ENCODE data around the gene TMEM17.

Gene TMEM17

DNA sequence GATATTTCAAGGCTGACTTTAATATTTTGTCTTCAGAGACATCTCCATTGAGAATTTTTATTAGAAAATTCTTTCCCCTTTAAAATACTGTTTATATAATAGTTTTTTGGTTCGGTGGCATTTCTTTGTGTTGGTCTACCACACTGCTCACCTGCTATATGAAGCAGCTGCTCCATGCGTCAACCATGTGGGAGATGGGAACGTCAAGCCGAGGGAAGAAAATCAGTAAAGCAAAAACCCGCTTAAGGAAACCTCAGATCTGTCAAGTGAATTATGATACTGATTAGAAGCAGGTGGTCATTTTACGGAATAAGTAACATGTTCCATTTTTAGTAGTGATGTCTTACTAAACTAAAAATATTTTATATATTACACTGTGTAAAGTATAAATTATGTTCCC is 5.6 kb upstream of the TMEM17 start:
- DNase-seq (ENCODE audit: low spot score), result no peak

DNA sequence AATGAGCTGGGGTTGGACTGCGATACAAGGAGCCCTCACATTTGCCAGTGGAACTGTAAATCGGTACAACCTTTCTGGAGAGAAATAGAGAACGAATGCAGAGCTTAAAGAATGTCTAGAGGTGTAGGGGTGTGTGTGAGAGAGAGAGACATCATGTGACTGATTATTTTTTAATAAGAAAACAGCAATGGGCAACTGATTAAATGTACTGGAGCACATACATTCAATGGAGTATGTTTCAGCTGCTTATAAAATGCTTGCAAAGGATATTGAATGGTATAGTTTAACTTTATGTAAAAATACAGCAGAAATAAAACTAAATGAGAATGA is 391 bp upstream of the TMEM17 start:
- DNase-seq (ENCODE audit: low spot score), result no peak

- DNase-seq (ENCODE audit: low spot score), result no peak
Observed at GRCh38 chr2:62505109-62505749, 766 bp downstream of the TMEM17 start.

GRCh38 chr2:62504657-62505056 is 1.3 kb downstream of the TMEM17 start:
- DNase-seq (ENCODE audit: low spot score), result no peak

DNA sequence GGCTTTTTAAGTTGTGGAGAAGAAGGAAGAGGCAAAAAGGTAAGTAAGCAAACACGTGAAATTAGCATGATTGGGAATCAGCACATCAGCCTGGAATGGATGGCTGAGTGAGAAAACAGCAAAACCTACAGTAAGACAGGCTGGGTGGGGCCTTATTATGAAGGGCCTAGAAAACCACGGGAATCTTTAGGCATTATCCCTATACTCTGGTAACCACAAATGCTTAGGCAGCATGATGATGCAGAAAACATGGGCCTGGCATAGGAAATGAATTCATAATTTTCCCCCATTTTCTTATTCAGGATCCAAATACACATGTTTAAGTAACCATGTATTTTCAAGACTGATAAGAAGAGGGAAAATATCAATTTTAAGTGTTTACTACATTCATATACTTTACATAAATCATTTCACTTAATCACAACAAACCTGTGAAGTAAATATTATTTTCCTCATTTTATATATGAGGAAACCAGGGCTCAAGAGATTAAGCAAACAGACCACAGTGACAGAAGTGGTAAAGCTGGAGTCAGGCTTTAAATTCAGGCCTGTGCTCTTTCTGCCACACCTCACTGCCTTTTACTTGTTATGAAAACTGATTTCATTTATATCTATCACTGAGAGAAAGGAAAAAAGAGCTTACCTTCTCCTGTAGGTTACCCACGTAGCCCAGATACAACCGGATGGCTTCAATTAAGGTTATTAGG is 4.0 kb downstream of the TMEM17 start:
- DNase-seq (ENCODE audit: low spot score), result no peak

GRCh38 chr2:62501069-62501468 is 4.9 kb downstream of the TMEM17 start:
- no peak for DNase-seq (ENCODE audit: low spot score)

GRCh38 chr2:62499430-62500060 is 6.5 kb downstream of the TMEM17 start:
- DNase-seq (ENCODE audit: low spot score), result no peak

GRCh38 chr2:62498739-62499138 is 7.3 kb downstream of the TMEM17 start:
- DNase-seq (ENCODE audit: low spot score), result no peak

- no peak for DNase-seq (ENCODE audit: low spot score)
Observed at GRCh38 chr2:62495761-62496160, 10.2 kb downstream of the TMEM17 start.

DNA sequence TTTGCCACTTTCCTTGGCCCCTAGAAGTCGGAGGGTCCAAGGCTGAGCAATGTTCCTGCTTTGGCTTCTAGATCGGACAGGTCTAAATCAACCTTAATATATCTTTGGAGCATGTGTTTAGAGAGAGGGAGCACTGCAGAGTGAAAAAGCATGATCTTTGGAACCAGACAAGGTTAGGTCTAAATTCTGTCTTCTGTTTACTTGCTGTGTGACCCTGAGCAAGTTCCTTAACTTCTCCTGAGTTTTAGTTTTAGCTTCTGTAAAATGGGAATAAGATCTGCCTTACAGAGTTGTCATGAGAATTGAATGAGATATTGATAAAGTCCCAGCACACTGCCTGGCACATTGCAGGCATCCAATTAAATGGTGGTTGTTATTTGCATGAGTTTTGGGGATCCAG is 13.9 kb downstream of the TMEM17 start:
- no peak for DNase-seq (ENCODE audit: low spot score)

DNA sequence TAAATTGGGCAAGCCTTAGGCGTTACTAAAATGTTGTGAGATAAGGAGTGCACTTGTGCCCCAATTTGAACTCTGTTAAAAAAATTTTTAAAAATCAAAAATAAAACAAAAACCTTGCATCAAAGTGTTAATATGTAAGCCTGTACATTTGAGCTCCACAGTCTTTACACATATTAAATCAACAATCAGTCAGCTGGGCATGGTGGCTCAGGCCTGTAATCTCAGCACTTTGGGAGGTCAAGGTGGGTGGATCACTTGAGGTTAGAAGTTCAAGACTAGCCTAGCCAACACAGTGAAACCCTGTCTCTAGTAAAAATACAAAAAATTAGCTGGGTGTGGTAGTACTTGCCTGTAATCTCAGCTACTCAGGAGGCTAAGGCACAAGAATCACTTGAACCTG is 16.3 kb downstream of the TMEM17 start:
- no peak for DNase-seq (ENCODE audit: low spot score)

- DNase-seq (ENCODE audit: low spot score), result peak; percentile 80
Observed at GRCh38 chr2:62489162-62489561, 16.8 kb downstream of the TMEM17 start.

DNA sequence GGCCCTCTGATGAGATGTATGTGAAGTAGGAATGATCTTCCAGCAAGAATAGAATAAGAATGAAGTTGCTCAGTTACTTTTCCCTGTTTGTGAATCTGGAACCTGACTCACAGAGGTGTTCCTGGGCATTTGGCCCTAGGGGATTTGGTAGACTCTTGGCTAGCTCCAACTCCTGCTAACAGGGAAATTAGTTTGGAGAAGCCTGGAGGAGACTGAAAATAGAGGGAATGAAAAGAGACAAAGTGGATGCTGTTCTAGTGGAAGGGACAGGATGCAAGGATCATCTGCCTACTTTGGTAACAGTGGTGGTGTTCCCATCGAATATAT is 19.6 kb downstream of the TMEM17 start:
- no peak for DNase-seq (ENCODE audit: low spot score)

- no peak for DNase-seq (ENCODE audit: low spot score)
Observed at GRCh38 chr2:62485761-62486438, 20.1 kb downstream of the TMEM17 start.

DNA sequence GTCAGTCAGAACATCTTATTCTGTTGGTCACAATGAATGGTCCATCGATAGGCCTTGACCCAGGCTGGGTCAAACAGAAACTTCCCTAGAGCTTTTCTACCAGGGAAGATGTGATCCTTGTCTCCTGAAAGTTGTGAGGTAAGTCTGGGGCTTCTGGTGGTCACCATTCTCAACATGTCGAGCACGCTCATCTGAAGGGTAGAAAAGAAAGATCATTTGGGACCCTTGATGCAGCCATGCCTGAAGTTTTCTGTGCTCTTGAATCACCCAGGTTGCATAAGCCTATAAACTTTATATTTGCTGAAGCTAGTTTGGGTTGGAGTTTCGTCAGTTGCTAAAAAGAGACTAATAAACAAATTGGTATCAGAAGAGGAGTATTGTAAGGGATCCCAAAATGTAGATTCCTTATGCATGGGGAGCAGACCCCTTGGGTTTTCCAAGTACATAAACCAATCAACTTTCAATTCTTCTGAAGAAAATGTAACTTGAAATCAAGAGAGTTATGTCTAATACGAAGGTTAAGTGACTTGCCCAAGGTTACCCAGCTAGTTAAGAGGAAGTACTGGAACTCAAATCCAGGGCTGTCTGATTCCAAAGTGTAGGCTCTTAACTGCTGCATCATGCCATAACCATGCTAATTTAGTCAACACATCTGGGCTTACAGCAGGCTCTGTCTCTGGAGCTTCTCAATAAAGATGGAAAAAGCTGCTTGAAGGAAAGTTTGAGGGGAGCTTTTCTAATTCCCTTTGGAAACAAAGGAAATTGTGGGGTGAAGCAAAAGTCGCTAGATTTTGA is 23.2 kb downstream of the TMEM17 start:
- no peak for DNase-seq (ENCODE audit: low spot score)

GRCh38 chr2:62479917-62480316 is 26.1 kb downstream of the TMEM17 start:
- DNase-seq (ENCODE audit: low spot score), result no peak

DNA sequence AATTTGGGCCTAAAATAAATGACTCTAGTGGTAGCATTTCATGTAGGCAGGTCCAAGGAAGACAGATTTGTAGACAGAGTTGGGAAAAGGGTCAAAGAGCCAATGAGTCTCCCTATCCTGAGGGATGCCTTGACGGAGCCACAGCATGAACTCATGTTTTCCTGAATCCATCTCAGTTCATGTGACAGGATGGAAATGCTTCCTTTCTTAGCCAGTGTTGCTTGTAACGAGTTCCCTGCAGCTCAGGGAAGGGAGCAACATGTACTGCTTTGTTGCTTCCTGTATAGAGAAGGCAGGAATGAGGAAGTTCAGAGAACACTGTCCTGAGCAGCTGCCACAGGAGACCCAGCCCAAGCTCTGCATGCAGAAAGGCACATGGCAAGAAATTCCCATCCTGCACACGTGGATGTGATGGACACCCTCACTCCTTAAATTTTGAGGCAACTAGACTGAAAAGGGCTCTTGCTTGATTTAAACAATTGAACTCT is 27.9 kb downstream of the TMEM17 start:
- no peak for DNase-seq (ENCODE audit: low spot score)

DNA sequence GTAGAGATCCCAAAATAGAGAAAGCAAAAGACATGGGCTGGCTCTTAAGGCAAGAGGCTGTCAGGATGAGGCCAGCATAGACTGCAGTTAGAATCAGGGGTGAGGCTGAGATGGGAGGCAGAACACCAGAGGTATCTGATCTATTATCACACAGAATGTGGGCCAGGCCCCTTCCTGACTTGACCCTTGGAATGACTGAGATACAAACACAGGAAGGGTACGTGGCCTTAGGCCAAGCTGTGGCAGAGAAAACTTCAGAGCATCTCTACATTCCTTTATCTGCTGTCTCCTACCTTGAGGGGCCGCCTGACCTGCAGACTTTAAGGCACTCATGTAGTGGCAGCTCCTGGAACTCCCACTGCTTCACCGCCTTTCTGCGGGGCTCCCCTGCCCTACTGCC is 28.4 kb downstream of the TMEM17 start:
- no peak for DNase-seq (ENCODE audit: low spot score)

DNA sequence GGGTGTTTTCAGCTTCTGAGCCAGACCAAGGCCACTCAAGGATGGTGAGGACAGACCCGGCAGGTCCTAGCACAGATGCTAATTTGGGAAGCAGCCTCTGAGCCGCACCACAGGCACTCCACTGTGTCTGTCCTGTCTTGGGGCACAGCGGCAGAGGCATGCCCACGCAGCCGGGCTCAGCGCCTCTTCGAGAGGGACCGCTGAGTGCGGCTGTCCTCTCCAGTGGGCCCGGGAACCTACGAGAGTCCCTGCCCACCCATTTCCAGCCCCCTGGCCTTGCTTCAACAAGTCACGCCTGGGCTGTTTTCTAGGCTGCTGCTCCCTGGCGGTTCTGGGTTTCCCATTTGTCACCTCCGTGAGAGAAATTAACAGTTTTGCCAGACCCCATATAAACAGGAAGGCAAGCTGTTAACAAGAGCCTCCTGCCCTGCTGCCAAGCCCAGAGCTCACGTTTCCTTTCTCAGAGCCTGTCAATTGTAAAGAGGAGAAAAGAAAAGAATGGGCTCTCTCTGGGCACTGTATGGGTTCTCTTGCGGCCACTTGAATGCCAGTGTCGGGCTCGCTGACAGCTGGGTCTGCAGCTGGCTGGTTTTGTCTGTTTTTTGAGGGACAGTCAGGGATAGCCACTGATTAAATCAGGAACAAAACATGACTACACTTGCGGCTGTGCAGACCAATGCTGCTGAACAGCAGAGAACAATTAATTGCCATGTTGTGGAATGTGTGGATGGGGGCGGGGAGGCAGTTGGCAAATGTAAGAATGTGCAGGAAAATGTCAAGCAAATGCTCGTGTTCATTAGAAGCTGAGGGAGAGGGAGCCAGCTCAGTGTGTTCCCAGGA is 30.6 kb downstream of the TMEM17 start:
- no peak for DNase-seq (ENCODE audit: low spot score)

GRCh38 chr2:62474176-62474575 is 31.8 kb downstream of the TMEM17 start:
- DNase-seq (ENCODE audit: low spot score), result peak; percentile 39

- no peak for DNase-seq (ENCODE audit: low spot score)
Observed at GRCh38 chr2:62473246-62473827, 32.7 kb downstream of the TMEM17 start.

All from COLO829 (cell line).